ENCODE results near the gene TFAM.

The TFAM gene

DNA sequence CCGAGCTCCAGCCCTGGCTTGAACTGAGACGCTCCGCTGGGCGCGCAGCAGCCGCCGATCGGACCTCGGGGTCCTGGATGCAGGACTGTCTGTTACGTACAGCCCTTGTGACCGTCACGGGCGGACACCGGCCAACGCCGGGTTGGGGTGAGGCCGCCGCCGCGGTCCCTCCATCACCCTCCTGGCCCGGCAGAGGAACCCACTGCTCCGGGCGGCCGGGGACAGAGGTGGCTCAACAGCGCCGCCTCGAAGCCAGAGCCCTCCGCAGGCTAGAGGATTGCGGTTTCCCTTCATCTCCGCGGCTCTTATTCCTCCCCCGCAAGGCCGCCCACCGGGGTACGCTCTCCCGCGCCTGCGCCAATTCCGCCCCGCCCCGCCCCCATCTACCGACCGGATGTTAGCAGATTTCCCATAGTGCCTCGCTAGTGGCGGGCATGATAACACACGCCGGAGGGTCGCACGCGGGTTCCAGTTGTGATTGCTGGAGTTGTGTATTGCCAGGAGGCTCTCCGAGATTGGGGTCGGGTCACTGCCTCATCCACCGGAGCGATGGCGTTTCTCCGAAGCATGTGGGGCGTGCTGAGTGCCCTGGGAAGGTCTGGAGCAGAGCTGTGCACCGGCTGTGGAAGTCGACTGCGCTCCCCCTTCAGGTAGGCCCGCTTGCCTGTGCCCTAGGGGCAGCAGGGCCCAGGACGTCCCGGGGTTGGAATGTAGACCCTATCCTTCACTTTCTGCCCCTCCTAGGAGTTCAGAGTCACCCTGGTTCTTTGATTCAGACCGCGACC lies at the start of gene TFAM:
TSS of gene TFAM (plus strand) at position 412 of the 785 bp plus-strand sequence. CDS start at position 550, 138 bp downstream.
- DNase-seq = peak; percentile 82

DNA sequence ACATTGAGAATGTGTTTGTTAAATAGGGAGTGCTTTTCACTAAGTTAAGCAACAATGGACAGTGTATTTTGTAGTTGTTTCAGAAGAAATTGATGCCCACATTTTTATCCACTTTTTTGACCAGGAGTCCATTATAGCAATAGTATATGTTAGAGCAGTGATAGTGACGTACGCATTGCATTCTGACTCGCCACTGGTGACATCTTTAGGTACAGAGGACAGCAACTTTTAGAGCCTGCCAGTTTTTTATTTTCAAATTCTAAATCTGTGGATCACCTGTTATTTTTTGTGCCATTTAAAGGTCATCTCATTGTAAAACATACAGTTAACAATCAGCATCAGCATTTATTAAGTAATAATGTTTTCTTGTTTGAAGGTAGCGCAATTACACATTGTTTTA lies 49.0 kb upstream of the TFAM start:
- no peak for DNase-seq

DNA sequence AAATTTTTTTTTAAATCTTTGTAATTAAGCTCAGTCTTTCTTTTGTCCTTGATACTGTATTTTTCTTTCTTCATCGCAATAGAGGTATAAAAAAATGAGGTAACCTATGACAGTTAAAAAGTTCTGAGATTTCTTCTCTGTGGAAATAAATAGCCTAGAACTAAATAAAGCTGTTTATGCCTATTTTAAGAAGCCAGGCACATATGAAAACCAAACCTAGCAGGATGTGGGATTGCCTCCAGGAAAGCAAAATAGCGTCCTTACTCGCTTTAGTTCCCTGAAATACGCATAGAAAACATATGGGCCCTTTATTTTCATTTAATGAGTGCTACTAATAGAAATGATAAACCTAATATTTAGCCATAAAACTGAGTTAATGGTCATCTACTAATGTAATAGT lies 43.8 kb upstream of the TFAM start:
- DNase-seq = no peak

DNA sequence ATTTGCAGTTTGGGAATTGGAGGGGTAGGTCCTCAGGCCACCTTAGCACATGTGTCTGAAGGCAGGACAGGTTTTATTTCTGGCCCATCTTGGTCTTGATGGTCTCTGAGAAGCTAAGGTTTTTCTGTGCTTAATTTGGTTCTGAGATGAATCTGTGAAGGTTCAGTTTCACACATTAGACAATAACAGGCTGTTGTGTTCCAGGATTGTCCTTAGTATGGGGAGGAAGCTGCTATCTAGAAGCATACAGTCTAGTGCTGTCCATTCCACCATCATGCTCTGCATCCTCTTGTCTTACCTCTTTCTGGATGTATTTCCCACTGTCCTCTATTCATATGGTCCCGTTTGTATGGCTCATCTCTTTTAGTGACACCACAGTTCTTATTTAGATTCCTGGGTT lies 43.3 kb upstream of the TFAM start:
- DNase-seq = no peak

DNA sequence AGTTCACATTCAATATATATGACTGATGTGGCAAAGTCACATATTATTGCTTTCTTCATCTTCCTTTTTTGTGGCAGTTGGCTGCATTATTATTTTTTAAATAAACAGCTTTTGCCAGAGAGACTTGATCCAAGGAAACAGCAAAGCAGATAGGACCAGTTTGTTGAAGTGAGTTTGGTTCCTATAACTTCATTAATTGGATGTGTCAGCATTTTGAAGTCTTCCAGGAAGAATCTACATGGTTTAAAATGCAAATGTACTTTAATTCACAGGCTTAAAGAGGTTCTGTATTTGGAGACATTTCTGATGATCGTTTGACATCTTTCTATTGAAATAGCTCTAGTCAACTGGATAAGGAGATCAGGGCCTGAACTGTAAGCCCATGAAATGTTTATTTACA lies 37.2 kb upstream of the TFAM start:
- no peak for DNase-seq

DNA sequence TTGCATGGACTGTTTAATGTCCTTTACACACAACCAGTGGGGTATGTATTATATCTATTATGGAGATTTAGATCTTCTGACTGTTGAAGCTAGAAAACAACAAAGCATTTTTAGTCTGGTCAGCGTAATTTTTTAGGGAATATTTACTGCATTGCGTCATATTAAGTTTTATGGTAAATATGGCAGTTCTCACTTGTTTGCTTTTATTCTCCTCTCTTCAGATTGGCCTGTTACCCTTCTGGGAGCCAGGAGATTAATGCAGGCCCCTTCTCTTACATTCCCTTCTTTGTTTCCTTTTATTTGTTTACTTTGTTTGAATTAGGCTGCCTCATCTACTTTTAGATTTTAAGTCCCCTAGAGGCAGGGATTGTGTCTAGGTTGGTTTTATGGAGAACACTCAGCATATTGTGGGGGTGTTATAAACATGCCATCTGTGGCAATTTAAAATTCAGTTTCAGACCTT lies 36.6 kb upstream of the TFAM start:
- no peak for DNase-seq

DNA sequence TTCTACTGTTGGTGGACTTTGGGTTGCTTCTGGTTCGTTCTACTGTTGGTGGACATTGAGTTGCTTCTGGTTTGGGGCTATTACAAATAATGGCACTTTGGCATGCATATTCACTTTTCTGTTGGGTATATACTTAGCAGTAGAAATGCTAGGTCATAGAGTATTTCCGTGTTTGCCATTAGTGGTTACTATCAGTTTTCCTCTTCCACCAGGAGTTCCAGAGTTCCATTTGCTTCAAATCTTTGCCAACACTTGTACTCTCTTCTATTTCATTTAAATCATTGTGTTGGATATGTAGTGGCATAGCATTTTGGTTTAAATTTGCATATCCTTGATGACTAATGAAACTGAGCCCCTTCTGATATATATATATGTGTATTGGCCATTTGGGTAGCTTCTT lies 35.2 kb upstream of the TFAM start:
- no peak for DNase-seq

DNA sequence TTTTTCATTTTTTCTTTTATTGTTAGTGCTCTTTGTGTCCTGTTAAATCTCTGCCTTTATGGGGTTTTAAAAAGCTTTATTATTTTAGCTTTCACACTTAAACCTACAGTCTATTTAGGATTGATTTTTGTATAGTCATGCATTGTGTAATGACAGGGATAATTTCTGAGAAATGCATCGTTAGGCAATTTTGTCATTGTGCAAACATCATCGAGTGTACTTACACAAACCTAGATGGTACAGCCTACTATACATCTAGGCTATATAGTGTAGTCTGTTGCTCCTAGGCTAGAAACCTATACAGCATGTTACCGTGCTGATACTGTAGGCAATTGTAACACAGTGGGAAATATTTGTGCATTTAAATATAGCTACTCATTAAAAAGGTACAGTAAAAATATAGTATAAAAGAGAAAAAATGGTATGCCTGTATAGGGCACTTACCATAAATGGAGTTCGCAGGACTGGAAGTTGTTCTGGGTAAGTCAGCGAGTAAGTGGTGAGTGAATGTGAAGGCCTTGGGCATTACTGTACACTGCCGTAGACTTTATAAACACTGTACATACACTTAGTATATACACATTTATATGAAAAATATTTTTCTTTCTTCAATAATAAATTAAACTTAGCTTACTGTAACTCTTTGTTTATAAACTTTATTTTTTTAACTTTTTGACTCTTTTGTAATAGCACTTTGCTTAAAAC lies 34.4 kb upstream of the TFAM start:
- DNase-seq = no peak

DNA sequence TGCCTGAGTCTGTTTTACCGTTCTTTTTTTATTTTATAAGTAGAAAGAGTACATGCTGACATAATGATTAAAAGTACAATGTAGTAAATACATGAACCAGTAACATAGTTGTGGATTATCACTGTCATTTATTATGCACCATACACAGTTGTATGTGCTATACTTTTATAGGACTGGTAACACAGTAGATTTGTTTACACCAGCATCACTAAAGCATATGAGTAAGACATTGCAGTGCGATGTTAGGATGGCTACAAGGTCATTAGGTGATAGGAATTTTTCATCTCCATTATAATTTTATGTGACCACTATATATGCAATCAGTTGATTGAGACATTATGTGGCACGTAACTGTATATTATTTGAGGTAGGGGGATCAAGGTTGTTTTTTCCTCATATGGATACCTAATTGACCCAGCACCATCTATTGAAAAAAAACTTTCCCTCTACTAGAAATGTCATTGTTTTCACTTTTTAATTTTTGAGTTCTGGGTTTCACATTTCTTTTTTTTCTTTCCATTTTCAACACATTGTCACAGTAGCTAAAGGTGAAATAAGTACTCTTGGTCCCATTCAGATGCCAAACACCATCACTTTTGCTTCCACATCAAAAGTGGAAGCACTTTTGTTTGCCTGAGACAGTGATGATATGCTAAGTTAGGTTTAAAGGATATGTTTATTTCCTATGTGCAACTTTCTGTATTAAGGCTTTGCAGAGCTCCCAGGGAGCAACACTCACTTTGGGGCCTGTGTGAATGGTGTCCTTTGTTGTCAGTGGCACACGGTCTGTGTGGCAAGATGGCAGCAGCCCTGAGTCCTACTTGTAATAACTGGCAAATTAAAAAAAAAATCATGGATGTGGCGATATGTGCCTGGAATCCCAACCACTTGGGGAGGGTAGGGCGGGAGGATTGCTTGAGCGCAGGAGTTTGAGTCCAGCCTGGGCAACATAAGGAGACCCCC lies 33.3 kb upstream of the TFAM start:
- DNase-seq = no peak

DNA sequence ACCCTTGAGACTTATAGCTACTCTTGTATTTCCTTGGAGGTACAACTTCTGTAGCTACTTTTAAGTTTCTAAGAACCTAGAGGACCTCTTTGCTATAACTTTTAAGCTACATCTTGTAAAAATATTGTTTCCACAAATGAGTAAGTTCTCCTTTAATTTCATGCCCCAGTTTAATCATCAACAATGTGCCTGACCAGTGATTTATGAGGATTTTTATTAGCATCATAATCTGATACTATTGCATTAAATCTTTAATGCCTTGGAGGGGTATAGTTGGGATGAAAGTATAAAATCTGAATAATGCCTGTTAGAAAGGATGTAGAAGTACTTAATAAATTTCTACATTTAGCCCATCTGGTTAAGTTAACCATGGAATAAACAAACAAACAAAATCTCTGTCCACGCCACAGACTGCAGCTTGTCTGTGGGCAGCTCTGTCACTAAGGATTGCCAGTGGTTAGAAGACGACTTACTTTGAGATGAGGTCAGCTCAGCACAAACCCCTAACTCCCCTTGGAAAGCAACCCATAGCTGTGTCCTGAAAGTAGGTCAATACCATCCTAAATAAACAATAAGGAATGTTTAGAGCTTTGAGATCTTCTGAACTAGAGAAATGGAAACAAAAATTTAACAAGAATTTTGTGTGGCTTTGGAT lies 32.1 kb upstream of the TFAM start:
- no peak for DNase-seq

DNA sequence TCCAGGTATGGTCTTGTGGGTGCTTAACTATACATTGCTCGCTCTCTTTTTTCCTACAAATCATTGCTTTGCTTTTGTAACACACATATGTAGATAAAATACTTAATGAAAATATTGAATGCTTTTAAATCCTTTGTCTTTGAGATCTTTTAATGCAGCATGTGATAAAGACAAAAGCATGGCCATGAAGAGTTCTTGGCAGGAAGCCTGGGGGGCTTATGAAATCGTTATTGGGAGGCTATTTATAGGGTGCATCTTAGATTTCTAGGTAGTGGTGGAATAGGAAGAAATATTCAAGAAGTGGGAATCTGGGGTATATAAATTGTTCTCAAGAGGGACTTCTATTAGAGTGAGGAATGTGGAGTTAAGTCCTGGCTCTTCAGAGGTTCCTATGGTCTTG lies 28.5 kb upstream of the TFAM start:
- DNase-seq = no peak

DNA sequence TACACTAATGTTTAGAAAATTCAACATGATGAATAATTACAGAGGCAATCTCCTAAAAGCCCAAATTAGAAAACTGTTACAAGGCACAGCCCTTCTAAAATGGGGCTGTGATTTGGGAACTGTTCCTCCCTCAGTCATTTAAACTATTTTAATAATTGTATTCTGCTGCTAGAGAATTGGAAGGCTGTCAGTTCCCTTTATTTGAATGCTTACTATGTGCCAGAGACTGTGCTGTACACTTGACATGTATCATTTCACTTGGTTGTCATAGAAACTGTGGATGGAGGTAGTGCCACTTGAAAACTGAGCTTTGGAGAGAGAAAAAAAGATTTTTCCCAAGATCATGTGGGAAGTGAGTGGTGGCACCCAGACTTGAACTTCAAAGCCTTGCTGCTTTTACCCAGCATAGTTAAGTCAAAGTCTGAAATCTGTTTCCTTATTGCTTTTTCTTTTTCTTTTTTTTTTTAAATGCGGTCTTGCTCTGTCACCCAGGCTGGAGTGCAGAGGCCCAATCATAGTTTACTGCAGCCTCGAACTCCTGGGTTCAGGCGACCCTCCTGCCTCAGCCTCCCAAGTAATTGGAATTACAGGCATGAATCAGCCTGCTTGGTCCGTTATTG lies 26.8 kb upstream of the TFAM start:
- no peak for DNase-seq

DNA sequence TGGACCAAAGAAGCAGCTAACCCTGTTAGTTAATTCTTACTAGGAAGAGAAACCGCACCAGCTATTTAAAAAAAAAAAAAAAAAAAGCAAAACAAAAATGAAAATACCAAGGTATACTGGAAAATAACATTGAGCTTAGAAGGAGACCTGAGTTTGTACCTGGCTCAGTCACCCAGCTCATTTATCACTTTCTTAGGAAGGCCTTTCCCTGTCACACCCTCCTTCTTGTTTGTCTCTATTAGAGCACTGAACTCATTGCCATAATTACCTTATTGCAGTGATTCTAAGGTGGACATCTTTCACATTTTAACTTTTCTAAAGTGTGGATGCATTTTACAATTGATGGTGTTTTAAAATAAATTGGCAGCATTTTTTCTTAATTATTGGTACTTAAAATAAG lies 26.3 kb upstream of the TFAM start:
- no peak for DNase-seq

DNA sequence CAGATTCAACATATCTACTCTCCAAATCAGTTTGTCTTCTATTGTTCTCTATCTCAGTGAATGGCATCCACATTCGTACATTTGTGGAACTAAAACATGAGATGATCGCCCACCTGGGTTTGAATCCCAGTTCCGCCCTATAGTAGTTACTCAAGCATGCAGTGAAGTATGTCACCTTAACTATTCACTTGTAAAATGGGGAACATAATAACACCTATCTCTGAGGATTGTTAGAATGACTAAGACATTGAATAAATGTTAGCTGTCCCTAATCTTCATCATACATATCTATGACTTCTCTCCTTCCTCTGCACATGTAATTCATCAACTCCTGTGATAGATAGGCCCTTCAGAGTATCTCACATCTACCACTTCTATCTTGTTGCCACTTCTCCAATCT lies 25.7 kb upstream of the TFAM start:
- DNase-seq = no peak

DNA sequence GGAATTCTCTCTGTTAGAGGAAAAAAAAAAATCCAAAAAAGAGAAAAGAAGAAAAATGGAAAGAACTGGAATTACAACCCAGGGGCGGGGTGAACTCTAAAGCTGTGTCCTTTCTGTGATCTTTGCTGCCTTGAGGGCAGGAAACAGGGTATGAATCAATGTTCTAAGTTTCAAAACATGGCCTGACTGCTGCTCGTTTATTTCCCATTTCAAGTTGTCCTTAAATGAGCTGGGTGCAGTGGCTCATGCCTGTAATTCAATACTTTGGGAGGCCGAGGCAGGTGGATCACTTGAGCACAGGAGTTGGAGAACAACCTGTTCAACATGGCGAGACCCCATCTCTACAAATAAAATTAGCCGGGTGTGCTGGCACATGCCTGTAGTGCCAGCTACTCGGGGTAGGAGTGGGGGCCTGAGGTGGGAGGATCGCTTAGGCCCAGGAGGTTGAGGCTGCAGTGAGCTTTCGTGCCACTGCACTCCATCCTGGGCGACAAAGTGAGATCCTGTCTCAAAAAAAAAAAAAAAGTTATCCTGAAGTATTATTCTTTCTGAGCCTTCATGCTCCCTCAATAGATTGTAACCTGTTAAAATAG lies 24.7 kb upstream of the TFAM start:
- no peak for DNase-seq

DNA sequence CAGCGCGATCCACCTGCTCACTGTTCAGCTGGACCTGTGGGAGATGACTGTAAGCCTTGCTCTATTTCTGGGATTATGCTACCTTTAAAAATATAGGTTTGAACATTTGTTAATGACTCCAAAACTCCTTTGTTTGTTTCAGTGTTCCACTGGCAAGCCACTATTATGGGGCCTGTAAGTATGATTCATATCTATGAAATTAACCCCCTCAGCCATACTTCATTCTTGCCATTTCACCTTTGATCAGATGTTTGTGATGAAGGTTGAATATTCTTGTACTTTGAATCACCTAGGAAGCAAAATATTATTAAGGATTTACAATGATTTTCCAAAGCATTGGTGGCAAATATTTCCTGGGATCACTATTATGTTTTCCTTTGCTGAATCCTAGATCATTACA lies 23.9 kb upstream of the TFAM start:
- no peak for DNase-seq

DNA sequence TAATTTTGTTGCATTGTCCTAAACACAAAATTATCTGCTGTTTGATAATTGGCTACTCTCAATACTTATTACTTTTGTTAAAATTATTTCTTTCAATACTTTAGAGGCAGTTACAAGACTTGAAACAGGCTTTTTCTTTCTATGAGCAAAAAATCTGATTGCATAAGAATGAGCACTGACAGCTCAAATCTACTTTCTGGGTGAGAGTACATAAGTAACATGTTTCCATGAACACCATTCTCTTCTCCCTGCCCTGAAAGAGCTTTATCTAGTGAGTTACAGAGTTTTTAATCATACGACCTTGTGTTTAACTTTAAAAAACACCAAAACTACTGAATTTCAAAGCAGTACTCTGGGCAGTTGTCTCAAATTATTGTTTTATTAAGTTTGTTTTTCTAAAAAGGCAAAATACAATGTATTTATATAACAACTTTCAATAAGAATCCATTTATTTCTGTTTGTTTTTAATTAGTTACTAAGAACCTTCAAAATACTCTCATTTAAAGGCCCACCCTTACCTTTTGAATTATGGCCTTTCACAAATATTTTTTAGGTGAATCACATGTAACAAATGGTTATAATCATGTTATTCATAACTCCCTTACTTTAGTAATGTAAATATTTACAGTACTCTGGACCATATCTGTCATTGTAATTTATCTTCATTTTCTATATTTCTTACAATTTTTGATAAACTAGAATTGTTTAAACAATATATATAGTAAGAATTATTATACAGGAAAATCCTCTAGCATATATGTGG lies 23.0 kb upstream of the TFAM start:
- no peak for DNase-seq

DNA sequence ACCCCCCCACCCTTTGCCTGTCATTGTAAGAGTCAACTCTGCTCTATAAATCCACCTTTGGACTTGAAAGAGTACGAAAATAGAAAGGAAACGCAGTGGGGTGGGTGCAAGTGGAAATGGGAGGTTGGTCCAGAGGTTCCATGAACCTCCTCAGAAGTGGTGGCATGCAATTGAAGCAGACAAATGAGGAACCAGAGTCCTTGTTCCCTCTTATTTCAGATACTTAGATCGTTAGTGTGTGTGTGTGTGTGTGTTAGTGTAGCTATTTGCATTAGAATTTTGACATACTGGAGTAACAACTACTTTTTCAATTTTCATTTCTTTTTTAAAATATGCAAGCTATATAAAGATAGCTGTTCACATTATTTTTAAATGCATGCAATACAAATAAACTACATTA lies 18.1 kb upstream of the TFAM start:
- no peak for DNase-seq

DNA sequence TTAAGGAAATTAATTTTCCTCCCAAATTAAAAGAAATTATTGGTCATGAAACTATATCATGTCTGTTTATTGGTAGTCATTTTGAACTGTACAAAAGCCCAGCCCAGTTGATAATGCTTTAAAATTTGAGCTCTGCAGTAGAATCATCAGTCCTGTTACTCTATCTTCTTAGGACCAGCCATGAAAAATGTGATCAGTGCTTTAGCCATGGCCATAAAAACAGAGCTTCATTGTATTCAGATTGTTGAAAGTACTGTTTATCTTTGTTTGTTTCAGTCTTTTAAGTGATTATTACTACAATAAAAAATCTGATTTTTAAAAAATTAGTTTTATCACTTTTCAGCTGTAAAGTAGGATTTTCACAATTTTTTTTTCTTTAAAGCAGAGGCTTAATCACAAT lies 13.7 kb upstream of the TFAM start:
- DNase-seq = no peak

DNA sequence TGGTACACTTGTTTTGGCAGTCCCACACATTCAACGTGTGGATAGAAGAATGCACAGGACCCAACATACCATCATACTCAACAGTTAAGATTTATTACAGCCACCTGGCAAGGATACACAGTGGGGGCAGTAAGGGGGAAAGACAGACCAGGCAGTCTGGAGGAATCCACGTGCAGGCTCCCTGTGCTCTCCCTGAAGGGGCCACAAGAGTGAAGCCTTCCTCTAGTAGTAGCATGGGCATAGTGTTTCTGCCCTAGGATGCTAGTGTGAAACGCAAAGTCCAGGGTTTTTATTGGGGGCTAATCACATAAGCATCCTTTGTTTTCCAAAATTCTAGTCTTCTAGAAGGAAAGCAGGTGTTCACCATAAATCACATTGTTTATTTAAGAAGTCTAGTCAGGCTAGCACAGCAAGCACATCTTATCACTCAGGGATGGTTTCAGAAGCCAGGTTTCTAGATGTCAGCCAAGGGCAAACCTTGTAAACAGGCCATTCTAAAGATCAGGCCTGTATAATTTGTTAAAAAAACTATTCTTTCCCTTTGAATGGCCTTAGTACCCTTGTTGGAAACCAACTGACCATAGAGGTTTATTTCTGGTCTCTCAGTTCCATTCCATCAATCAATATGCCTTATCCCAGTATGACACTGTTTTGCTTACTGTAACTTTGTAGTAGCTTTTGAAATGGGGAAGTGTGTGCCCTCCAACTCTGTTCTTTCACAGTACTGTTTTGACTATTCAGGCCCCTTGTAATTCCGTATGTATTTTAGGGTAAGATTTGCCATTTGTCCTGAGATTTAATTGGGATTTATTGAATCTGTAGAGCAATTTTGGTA lies 12.4 kb upstream of the TFAM start:
- DNase-seq = no peak

All from NCI-H1048 (cell line).